Measurements from ENCODE around the gene PTPRG. TPM values are rescaled to one million over a fixed set of nuclear protein-coding genes. Genes with fewer than 3 reads are reported as not detected.

The PTPRG gene
- total RNA-seq, 1 donor from 2014 or later, result 11.1 TPM

GRCh38 chr3:61788623-61789507, 227.5 kb downstream of the PTPRG start:
- no peak for FAIRE-seq
- no peak for TF ChIP-seq CTCF (IDR thresholded peaks at IDR 0.05; ENCODE audit: insufficient read depth, low read length, severe bottlenecking)
- Histone ChIP-seq H3K27me3 (ENCODE audit: control insufficient read depth, insufficient read depth, low read length) (no peaks in the 10 kb centered on the region), H3K36me3 (ENCODE audit: control insufficient read depth, insufficient read depth, low read length) (no peaks in the 10 kb centered on the region), H3K4me3 (ENCODE audit: low read depth, low read length) (no peak overlapping the region)
- DNase-seq (ENCODE audit: low read depth), result no peak

- Histone ChIP-seq H3K4me3 (ENCODE audit: low read depth, low read length) (no peak overlapping the region), H3K36me3 (ENCODE audit: control insufficient read depth, insufficient read depth, low read length) (no peaks in the 10 kb centered on the region), H3K27me3 (ENCODE audit: control insufficient read depth, insufficient read depth, low read length) (no peaks in the 10 kb centered on the region)
- no peak for DNase-seq (ENCODE audit: low read depth)
- no peak for FAIRE-seq
- TF ChIP-seq CTCF (IDR thresholded peaks at IDR 0.05; ENCODE audit: insufficient read depth, low read length, severe bottlenecking), result no peak
Observed at GRCh38 chr3:61789861-61790260, 228.5 kb downstream of the PTPRG start.

GRCh38 chr3:61790411-61790810, 229.0 kb downstream of the PTPRG start:
- Histone ChIP-seq H3K27me3 (ENCODE audit: control insufficient read depth, insufficient read depth, low read length) (no peaks in the 10 kb centered on the region), H3K4me3 (ENCODE audit: low read depth, low read length) (no peak overlapping the region), H3K36me3 (ENCODE audit: control insufficient read depth, insufficient read depth, low read length) (no peaks in the 10 kb centered on the region)
- no peak for TF ChIP-seq CTCF (IDR thresholded peaks at IDR 0.05; ENCODE audit: insufficient read depth, low read length, severe bottlenecking)
- FAIRE-seq (no peak), DNase-seq (ENCODE audit: low read depth) (no peak)

- no peak for TF ChIP-seq CTCF (IDR thresholded peaks at IDR 0.05; ENCODE audit: insufficient read depth, low read length, severe bottlenecking)
- H3K4me3 ChIP-seq (ENCODE audit: low read depth, low read length), result no peak overlapping the region
- no peaks in the 10 kb centered on the region for H3K27me3 ChIP-seq (ENCODE audit: control insufficient read depth, insufficient read depth, low read length)
- no peaks in the 10 kb centered on the region for H3K36me3 ChIP-seq (ENCODE audit: control insufficient read depth, insufficient read depth, low read length)
- FAIRE-seq, result no peak
- no peak for DNase-seq (ENCODE audit: low read depth)
Observed at GRCh38 chr3:61793056-61793455, 231.7 kb downstream of the PTPRG start.

GRCh38 chr3:61793521-61793920, 232.2 kb downstream of the PTPRG start:
- DNase-seq (ENCODE audit: low read depth) (no peak), FAIRE-seq (no peak)
- TF ChIP-seq CTCF (IDR thresholded peaks at IDR 0.05; ENCODE audit: insufficient read depth, low read length, severe bottlenecking), result no peak
- Histone ChIP-seq H3K4me3 (ENCODE audit: low read depth, low read length) (no peak overlapping the region), H3K27me3 (ENCODE audit: control insufficient read depth, insufficient read depth, low read length) (no peaks in the 10 kb centered on the region), H3K36me3 (ENCODE audit: control insufficient read depth, insufficient read depth, low read length) (no peaks in the 10 kb centered on the region)
